ENCODE data around the gene CD22.
"Not testable (repeated sequence)": the region's sequence is repeated elsewhere in the genome, so short reads cannot be mapped to it uniquely, and the experiment has no call there.

The CD22 gene

GRCh38 chr19:35360880-35361420, 32.0 kb downstream of the CD22 start:
- TF ChIP-seq POLR2A (IDR thresholded peaks at IDR 0.05; ENCODE audit: low read depth, low read length), result no peak
- FAIRE-seq, result no peak
- DNase-seq (ENCODE audit: insufficient read length, low spot score), result no peak

GRCh38 chr19:35362261-35363000, 33.4 kb downstream of the CD22 start:
- no peak for FAIRE-seq
- no peak for TF ChIP-seq POLR2A (IDR thresholded peaks at IDR 0.05; ENCODE audit: low read depth, low read length)
- DNase-seq (ENCODE audit: insufficient read length, low spot score), result no peak

- no peak for FAIRE-seq
- TF ChIP-seq POLR2A (IDR thresholded peaks at IDR 0.05; ENCODE audit: low read depth, low read length), result no peak
- no peak for DNase-seq (ENCODE audit: insufficient read length, low spot score)
Measured at GRCh38 chr19:35363001-35363590, 34.1 kb downstream of the CD22 start.

GRCh38 chr19:35363711-35364425, 34.9 kb downstream of the CD22 start:
- TF ChIP-seq POLR2A (IDR thresholded peaks at IDR 0.05; ENCODE audit: low read depth, low read length), result no peak
- DNase-seq (ENCODE audit: insufficient read length, low spot score) (no peak), FAIRE-seq (no peak)

- no peak for DNase-seq (ENCODE audit: insufficient read length, low spot score)
- no peak for FAIRE-seq
Measured at GRCh38 chr19:35365303-35365702, 36.3 kb downstream of the CD22 start.

GRCh38 chr19:35368378-35368777, 39.4 kb downstream of the CD22 start:
- FAIRE-seq (no peak), DNase-seq (ENCODE audit: insufficient read length, low spot score) (no peak)
- TF ChIP-seq POLR2A (IDR thresholded peaks at IDR 0.05; ENCODE audit: low read depth, low read length), result no peak

More at GRCh38 chr19:35365303-35365702, 36.3 kb downstream of the CD22 start:
- TF ChIP-seq POLR2A (IDR thresholded peaks at IDR 0.05; ENCODE audit: low read depth, low read length), result no peak

- TF ChIP-seq POLR2A (IDR thresholded peaks at IDR 0.05; ENCODE audit: low read depth, low read length), result no peak
- DNase-seq (ENCODE audit: insufficient read length, low spot score) (no peak), FAIRE-seq (no peak)
Measured at GRCh38 chr19:35369522-35369921, 40.5 kb downstream of the CD22 start.

GRCh38 chr19:35370722-35371121, 41.7 kb downstream of the CD22 start, which contains the start of gene GPR42:
TSS of gene GPR42 (plus strand) at chr19:35371068. CDS start at chr19:35371360, 292 bp downstream.
- no peak for TF ChIP-seq POLR2A (IDR thresholded peaks at IDR 0.05; ENCODE audit: low read depth, low read length)
- no peak for FAIRE-seq
- no peak for DNase-seq (ENCODE audit: insufficient read length, low spot score)

- FAIRE-seq (no peak), DNase-seq (ENCODE audit: insufficient read length, low spot score) (no peak)
Measured at GRCh38 chr19:35373492-35373891, 44.5 kb downstream of the CD22 start.

GRCh38 chr19:35374031-35374430, 45.0 kb downstream of the CD22 start:
- DNase-seq (ENCODE audit: insufficient read length, low spot score); FAIRE-seq: not testable (repeated sequence)

More at GRCh38 chr19:35373492-35373891, 44.5 kb downstream of the CD22 start:
- no peak for TF ChIP-seq POLR2A (IDR thresholded peaks at IDR 0.05; ENCODE audit: low read depth, low read length)

GRCh38 chr19:35375505-35376307, 46.7 kb downstream of the CD22 start:
- DNase-seq (ENCODE audit: insufficient read length, low spot score) (no peak), FAIRE-seq (no peak)
- TF ChIP-seq POLR2A (IDR thresholded peaks at IDR 0.05; ENCODE audit: low read depth, low read length), result no peak

- FAIRE-seq, result no peak
- DNase-seq (ENCODE audit: insufficient read length, low spot score), result no peak
- TF ChIP-seq POLR2A (IDR thresholded peaks at IDR 0.05; ENCODE audit: low read depth, low read length), result no peak
Measured at GRCh38 chr19:35377656-35378055, 48.7 kb downstream of the CD22 start.

GRCh38 chr19:35378356-35378755, 49.4 kb downstream of the CD22 start:
- no peak for TF ChIP-seq POLR2A (IDR thresholded peaks at IDR 0.05; ENCODE audit: low read depth, low read length)
- FAIRE-seq (no peak), DNase-seq (ENCODE audit: insufficient read length, low spot score) (no peak)

GRCh38 chr19:35379545-35379944, 50.6 kb downstream of the CD22 start:
- not testable (repeated sequence) for FAIRE-seq; DNase-seq (ENCODE audit: insufficient read length, low spot score)

Measured in H54 (cell line).